GM18520 (cell line): ENCODE results near the gene TRIM47.

Experiments used
- ATAC-seq: cut with Tn5 transposase; IDR thresholded peaks from one replicate; pipeline ENCODE4 v1.9.1; 2021; ENCODE audit not compliant: unreplicated experiment

TRIM47 gene

DNA sequence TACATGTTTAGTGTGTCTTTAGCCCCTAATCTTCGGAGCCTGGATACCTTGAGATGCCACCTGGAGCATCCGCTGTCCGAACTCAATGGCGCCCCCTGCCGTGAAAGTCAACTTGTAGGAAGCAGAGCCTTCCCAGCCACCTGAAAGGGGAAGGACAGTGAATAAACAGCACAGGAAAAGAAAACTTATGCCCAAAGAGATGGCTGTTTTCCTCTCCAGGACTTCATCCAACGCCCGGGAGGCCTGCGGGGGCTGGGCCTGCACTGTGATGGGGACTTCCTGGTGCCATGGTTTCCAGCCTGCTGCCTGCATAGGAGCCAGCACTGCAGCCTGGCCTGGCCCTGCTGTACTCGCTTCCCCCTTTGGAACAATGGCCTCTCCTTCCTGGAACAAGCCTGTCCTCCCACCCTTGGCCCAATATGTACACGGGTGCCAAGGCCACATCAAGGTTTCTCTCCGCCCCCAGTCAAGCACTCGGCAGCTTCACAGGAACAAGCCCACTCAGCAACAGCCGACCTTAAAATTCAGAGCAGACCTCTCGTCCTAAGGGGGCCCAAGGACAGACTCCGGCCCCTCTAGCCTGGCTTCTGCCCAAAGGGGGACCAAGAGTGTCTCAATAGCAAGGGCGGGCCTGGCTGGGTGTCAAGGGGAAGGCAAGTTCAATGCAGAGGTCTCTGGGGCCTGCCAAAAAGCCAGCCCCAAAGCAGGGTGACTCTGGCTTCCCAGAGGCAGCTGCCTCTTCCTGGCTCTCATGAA is 29.7 kb downstream of the TRIM47 start:
- ATAC-seq, result no peak

DNA sequence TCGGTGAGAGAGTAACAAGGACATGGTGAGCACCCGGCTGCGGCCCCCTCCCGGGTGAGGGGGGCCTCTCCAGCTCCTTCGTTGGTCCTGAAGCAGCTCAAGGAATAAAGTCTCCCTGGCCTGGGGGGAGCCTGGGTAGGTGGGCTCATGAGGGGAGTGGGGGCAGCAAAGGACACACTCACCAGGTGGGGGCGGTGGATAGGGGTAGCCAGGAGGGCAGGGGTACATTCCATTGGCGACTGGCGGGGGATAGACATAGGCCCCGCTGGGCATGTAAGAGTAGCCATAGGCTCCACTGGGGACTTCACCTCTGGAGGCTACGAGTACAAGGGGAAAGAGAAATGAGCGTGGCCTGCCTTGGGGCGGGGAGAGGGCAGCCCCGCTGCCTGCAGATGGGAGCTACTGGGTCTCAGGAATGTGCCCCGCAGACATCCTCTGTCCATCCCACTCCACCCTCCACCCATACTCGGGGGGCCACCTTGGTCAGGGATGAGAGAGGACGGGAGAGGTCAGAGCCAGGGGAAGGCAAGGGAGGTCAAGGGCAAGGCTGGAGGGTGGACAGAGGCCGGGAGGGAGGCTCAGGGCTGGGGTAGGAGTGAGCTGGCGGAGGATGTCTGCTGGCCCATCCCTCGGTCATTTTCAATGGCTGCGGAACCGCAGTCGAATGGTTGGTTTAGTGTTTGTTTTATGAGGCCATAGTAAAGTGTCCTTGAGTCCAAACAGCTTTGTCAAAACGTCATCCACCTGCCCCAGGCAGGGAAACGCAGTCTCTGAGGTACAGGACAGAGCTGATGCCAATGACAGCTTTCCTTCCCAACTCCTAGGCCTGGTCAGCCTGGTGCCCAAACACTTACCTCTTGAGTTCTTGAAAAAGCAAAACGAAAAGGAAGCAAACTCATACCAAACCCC is 30.5 kb downstream of the TRIM47 start:
- no peak for ATAC-seq

DNA sequence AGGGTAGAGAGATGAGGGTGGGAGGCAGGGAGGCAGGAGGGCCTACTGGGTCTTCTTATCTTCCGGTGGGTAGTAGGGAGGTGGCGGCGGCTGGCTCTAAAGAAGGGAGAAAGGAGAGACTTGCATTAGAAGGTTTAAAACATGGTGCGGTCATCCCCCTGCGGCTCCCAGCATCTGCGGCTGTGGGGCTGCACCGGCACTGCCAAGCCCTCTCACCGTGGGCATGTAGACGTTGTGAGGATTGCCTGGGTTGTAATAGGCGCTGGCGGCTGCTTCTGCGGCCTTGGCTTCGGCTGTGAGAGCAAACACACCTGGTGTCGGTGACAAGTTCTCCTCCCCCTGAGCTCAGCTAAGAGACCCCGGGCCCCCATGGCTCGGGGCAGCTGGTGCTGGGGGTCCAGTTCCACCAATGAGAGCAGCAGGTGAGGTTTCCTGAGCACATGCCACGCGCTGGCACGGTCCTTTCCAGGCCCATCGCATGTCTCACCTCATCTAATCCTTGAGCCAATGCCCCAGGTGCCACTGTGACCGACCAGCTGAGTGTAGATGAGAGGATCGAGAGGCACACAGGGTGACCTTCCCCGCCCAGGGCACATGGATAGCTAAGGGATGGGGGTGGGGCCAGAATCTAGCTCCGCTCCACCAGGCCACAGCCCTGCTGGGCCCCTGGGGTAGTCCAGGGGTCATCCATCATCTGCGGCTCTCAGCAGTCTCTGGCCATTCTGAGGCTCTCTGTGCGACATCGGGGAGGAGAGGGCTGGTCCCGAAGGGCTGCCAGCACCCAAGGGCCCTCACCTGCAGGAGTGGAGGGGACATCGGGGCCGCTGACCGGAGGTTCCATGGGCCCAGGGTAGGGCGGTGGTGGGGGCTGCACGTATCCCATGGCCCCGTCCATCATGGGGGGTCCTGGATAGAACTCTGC is 31.4 kb downstream of the TRIM47 start:
- no peak for ATAC-seq

DNA sequence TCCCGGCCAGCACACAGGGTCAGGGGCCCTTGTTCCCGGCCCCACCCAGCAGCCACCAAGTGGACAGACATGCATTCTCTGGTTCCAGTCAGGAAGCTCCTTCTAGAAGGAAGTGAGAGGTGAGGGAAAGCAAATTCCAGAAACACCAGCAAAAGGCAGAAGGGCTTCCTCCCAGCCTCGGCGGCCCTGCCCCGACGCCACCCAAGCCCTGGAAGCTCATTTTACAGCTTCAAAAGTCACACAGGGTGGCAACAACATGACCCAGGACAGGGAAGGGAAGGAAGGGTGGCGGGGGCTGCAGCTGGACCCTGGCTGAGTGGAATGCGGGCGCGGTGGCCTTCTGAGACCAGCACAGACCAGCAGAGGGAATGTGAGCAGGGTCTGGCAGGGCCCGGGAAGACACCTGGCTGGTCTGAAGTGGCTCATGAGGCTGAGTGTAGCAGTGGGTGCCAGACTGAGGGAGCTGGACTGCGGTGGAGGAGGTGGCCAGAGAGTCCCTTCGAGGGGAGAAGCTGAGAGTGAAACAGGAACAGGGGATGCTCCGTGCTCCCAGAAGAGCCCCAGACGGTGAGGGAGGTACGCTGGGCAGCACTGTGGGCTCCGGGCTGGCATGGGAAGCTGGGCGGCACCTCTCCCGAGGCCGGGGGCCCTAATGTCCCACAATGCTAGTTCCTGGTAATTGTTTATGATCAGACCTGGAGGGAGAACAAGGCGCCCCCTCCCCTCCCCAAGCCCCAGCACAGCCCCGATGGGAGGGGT is 32.3 kb downstream of the TRIM47 start:
- ATAC-seq, result no peak

DNA sequence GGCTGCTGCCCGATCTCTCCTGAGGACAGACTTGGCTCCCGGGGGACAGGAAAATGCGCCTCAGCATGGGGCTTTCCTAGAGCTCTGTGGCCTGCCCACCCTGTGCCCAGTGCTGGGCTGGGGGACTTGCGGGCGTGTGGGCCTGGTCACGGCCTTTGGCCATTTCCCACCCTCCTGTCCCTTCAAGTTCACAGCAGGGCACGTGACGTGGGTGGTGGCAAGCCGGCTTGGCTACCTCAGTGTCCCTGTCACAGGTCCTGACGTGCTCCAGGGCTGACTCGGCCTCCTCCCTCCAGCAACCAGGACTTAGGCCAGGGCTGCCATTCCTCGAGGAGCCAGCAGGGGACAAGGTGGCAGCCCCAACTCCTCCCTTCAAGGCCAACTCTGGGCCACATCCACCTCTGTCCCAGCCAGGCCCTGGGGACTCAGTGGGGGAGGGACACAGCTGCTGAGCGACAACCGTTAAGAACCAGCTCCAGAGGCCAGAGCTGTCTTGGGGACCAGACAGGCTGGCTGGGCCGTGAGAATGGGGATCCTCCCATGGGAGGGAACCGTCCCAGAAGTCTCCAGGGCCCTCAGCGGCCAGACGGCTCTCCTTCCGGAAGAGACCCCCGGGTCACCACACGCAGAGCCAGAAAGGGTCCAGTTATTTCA is 33.2 kb downstream of the TRIM47 start:
- peak; percentile 70 for ATAC-seq

DNA sequence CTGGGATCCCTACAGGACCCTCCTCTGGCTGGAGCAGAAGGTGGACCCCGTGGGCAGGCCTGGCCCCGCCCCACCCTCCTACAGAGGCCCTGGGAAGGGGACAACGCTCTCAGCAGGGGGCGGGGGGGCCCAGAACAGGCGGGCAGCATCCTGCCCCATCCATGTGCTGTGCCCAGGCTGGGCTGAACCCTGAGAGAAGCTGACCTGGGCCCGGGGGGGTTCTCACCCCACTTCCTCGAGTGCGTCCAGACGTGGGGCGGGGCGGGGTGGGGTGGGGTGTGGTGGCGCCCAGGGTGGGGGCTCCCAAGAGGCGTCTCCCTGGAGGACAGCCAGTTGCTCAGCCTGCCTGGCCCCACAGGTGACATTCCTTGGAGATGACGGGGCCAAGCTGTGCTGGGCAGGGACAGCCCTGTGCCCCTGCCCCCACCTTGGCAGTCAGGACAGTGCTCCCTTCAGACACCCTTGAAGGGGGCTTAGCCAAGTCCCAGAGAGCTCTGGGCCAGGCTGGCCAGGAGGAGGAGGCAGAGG is 33.8 kb downstream of the TRIM47 start:
- no peak for ATAC-seq

DNA sequence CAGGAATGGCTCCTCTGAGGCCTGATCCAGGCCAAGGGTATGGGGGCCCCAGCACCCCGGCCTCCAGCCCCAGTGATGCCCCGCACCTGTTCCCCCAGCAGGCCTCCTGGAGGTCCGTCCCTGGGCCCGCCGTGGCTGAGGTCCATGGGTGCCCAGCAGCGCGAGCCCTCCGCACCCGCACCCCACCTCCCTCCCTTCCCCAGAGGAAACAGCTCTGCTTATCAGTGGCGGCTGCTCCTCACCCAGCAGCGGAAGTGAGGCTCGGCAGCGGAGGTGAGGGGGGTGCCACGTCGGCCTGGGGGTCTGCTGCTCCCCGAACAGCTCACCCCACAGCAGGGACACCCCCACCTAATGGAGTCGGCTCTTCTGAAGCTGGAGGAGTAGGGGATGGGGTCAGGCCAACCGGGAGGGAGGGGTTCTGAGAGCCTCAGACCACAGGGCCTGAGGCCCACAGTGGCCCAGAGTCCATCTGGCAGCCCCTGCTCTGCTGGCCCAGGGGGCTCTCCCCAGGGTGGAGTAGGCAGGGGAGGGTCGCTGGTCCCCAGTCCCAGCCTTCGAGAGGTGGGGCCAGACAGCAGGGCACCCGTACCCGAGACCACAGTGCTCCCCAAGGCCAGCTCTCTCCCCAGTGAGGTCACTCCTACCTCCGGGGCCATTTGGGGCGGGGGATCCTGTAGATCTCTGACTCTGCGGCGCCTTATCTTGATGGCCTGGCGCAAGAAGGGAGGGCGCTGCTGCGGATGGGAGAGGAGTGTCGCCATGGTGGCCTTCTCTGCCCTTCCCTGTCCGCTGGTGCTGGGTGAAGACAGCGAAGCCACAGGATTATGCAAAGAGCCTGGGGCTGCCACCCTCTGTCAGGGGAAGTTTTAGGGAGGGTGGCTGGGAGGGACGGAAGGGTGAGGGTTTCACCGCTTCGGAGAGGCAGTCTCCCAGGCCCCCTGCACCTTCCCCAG is 34.5 kb downstream of the TRIM47 start, which contains the start of gene UNC13D:
Gene UNC13D (minus strand): TSS at position 828 of the 953 bp plus-strand sequence. CDS start 67 bp downstream, at position 761.
- peak; percentile 18 for ATAC-seq

DNA sequence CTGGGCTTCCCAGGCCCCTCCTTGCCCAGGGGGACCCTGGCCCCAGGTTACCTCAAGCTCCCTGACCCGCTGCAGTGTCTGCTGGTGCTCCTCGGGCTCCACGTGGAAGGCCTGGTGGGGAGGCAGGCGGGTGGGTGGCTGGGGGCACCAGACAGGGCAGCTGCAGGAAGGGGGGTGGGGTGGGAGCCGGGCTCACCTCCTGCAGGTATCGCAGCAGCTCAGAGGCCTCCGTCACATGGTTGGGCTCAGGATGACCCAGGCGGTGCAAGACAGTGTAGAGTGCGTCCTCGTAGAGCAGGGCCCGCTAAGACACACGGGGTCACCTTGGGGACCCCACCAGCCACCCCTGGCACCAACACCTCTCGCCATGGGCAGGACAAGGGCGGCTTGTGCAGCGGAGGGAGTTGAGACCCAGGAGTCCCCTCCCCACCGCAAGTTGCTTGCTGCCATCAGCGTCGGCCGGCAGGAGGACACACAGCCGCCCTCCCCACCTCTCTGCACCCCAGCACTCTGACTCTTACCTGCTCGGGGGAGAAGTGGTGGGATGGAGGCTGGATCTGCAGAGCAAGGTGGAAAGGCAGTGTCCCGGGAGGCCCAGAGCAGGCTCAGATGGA is 35.3 kb downstream of the TRIM47 start:
- ATAC-seq, result no peak

DNA sequence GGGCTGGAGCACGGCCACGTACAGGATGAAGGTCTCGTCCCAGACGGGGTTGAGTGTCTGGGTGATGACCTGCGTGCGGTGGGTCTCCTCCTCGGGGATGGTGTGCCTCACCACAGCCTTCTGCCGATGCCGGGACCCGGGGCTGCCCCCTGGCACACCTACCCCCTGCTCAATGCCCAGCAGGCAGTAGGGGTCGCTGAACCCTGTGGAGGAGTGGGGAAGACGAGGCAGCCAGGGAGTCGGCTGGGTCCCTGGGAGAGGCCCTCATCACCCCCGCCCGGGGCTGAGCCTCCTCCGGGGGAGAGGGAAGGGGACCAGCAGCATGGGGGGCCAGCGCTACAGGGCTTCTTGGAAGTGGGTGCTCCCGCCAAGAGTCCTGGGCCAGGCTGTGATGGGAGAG is 36.0 kb downstream of the TRIM47 start:
- no peak for ATAC-seq

DNA sequence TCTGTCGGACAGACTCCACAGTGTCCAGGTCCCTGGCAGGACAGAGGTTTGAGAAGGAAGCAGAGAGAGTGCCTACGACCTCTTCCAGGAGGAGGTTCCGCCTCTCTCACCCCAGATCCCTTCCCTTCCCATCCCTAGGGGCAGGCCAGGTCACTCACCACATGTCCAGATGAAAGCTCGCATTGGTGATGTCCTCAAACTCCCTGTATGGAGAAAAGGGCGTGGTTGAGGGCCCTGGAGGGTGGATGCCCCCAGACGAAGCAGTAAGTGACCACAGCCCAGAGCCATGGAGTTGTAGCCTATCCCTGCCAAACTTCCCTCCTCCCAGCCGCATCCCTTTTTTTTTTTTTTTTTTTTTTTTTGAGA is 37.6 kb downstream of the TRIM47 start:
- no peak for ATAC-seq

DNA sequence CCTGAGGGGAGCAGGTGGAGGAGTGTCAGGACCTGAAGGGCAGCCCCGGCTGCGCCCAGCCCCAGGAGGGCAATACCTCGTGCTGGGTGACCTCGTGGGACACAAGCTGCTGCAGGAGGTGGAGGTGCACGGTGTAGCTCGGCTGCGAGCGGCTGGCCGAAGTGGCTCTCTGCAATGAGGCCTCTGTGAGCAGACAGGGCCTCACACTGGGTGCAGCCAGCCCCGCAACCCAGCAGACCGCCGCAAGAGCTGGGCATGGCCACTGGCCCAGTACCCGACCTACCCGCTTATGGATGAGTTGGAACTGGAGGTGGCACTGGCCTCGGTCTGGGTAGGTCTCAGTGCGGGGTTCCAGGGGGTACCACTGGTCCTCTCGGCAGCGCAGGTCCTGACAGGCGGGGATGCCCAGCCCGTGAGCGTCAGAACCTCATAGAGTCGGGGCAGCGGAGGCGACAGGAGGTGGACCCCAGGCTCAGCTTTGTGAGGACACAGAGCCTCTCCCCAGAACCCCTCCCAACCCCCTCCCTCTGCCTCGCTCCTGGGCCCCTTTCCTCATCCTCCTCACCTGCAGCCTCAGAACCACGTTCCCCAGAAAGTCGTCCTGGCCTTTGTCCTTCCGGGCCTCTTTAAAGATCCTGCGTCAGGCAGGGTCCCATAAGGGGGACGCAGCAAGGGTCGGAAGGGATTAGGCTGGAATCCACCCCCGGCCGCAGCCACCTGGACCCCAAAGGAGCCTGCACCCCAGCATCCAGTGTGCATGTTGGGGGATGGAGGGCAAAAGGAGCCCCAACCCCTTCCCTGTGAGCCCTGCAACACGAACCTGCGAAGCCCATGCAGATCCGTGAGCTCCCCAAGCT is 38.2 kb downstream of the TRIM47 start:
- no peak for ATAC-seq

DNA sequence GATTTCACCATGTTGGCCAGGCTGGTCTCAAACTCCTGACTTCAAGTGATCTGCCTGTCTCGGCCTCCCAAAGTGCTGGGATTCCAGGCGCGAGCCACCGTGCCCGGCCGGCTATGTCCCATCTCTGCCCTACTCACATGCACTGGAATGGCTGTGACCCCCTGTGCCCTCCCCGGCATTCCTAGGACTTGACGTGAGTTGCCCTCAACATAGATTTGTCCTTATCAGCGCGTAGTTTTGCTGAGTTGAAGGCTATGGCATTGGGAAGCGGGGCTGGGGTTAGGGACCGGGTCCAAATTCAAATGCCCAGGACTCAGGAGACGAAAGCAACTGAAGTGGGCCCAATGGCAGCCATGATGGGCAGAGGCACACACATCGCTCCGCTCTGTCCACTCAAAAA is 40.0 kb downstream of the TRIM47 start:
- no peak for ATAC-seq

DNA sequence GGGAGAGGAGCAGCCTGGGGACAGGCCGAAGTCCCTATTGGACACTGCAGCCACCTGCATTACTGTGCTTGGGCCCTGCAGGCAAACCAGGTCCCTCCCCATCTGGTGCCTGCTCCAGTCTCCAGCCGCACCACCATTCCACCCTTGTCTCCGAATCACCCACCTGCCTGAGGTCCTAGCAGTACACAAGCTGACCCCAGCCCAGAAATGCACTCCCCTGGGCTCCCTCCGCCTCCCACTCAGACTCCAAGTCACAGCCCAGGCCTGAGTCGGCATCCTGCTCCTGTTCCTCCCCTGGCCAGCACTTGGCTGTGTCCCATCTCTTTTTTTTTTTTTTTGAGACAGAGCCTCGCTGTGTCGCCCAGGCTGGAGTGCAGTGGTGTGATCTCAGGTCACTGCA is 40.5 kb downstream of the TRIM47 start:
- no peak for ATAC-seq

DNA sequence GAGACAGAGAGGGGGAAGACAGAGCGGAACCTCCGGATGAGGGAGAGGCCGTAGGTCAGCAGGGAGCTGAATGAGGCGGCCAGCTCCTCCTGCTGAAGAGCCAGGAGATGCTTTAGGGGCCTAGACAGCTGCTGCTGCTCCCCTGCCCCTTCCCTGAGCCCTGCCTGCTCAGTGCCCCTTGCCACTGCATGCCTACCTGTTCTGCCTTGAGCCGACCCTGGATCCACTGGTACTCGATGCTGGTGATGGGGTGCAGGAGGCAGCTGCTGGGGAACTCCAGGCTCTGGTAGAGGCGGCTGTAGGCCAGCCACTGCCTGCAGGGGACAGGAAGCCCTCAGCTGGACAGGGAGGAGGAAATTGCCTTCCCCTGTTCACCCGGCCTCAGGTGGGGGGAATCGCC is 41.8 kb downstream of the TRIM47 start:
- no peak for ATAC-seq

DNA sequence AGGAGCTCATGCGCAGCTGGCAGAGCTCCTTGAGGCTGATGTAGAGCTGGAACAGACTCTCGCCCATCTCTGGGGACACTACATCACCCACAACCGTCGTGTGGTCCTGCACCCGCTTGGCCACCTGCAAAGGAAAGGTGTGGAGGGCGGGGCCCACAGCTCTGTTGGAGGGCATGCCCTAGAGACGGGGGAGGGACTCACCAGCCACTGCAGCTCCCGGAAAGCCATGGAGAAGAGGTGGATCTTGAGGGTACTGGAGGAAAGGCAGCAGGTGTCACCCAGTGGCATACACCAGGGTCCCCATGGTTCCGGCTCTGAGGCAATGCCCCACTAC is 42.8 kb downstream of the TRIM47 start:
- no peak for ATAC-seq

DNA sequence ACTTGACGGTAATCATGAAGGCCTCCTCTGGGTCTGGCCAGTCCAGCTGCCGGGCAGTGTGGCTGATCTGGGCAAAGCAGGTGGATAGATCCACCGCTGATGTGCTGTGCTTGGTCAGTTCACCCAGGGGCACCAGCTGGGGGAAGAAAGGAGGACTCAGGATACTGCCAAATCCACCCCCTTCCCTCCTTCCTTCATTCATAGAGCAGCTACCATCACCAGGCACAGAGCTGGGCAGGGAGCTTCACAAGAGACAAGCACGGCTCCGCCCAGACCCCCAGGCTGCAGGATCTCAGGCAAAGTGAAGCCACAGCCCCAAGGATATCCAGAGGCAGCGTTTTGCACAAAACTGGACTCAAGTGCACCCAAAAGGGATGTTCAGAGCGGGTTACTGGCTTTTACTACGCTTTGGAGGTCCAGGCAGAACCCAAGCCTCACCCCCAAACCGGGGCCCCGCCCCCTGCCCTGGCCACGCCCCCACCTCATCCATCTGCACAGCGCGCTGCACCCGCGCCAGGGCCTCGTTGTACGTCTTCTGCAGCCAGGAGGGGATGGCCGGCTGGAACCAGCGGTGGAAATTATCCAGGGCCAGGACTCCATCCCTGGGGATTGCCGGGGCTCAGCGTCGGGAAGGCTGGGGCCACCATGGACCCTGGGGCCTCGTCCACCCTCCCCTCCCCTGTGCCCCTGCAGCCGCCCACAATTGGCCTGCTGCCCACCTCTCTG is 43.3 kb downstream of the TRIM47 start:
- no peak for ATAC-seq
